ENCODE data around the gene TMEM132A. TPM values are rescaled to one million over a fixed set of nuclear protein-coding genes. Genes with fewer than 3 reads are reported as not detected.

TMEM132A gene
- total RNA-seq, 1 donor from 2014 or later: 218 TPM

GRCh38 chr11:60945295-60945667 is 21.0 kb downstream of the TMEM132A start:
- TF ChIP-seq CTCF (conservative IDR thresholded peaks at IDR 0.05): no peak
- Mint-ChIP-seq H3K36me3 (no peaks in the 10 kb centered on the region), H3K4me3 (no peak overlapping the region), H3K27ac (peak overlapping the region; percentile 39), H3K9me3 (no peaks in the 10 kb centered on the region), H3K27me3 (peaks cover 20% of the 10 kb centered on the region), H3K4me1 (ENCODE audit: unreplicated experiment) (peaks cover 30% of the 10 kb centered on the region)
- no peak for DNase-seq (ENCODE audit: extremely low spot score, unreplicated experiment)

- Mint-ChIP-seq H3K27ac (no peak overlapping the region), H3K36me3 (no peaks in the 10 kb centered on the region), H3K9me3 (no peaks in the 10 kb centered on the region), H3K4me3 (no peak overlapping the region), H3K4me1 (ENCODE audit: unreplicated experiment) (peaks cover 30% of the 10 kb centered on the region), H3K27me3 (peaks cover 24% of the 10 kb centered on the region)
- DNase-seq (ENCODE audit: extremely low spot score, unreplicated experiment): no peak
- no peak for TF ChIP-seq CTCF (conservative IDR thresholded peaks at IDR 0.05)
Observed at GRCh38 chr11:60946601-60947264, 22.5 kb downstream of the TMEM132A start.

- Mint-ChIP-seq H3K4me3 (no peak overlapping the region), H3K9me3 (no peaks in the 10 kb centered on the region), H3K36me3 (no peaks in the 10 kb centered on the region), H3K27ac (no peak overlapping the region), H3K27me3 (peaks cover 34% of the 10 kb centered on the region), H3K4me1 (ENCODE audit: unreplicated experiment) (peaks cover 27% of the 10 kb centered on the region)
- TF ChIP-seq CTCF (conservative IDR thresholded peaks at IDR 0.05): no peak
- no peak for DNase-seq (ENCODE audit: extremely low spot score, unreplicated experiment)
Observed at GRCh38 chr11:60947700-60948099, 23.4 kb downstream of the TMEM132A start.

- no peak for TF ChIP-seq CTCF (conservative IDR thresholded peaks at IDR 0.05)
- Mint-ChIP-seq H3K4me1 (ENCODE audit: unreplicated experiment) (peaks cover 26% of the 10 kb centered on the region), H3K27me3 (peaks cover 38% of the 10 kb centered on the region), H3K9me3 (no peaks in the 10 kb centered on the region), H3K4me3 (peak overlapping the region; percentile 52), H3K36me3 (peaks cover 4% of the 10 kb centered on the region), H3K27ac (peak overlapping the region; percentile 36)
- no peak for DNase-seq (ENCODE audit: extremely low spot score, unreplicated experiment)
Observed at GRCh38 chr11:60948250-60948649, 24.0 kb downstream of the TMEM132A start.

- peak overlapping the region; percentile 61 for H3K4me3 Mint-ChIP-seq
- H3K27me3 Mint-ChIP-seq: peaks cover 44% of the 10 kb centered on the region
- DNase-seq (ENCODE audit: extremely low spot score, unreplicated experiment): no peak
- H3K27ac Mint-ChIP-seq: no peak overlapping the region
- H3K4me1 Mint-ChIP-seq (ENCODE audit: unreplicated experiment): peaks cover 18% of the 10 kb centered on the region
- H3K36me3 Mint-ChIP-seq: peaks cover 4% of the 10 kb centered on the region
- H3K9me3 Mint-ChIP-seq: no peaks in the 10 kb centered on the region
- no peak for TF ChIP-seq CTCF (conservative IDR thresholded peaks at IDR 0.05)
Observed at GRCh38 chr11:60950024-60950423, 25.8 kb downstream of the TMEM132A start.

Measured in type B pancreatic cell (in vitro differentiated cells).